ENCODE measurements around the gene TANK. TPM values are rescaled to one million over a fixed set of nuclear protein-coding genes. Genes with fewer than 3 reads are reported as not detected.

Gene TANK
- total and polyA plus RNA-seq, 8 donors, result 53.7 to 80.3 (median 70.2) TPM

GRCh38 chr2:161170958-161171932, 11.0 kb downstream of the TANK start:
- peak overlapping the region in 1 of 2 donors; percentile 51 for H3K27ac ChIP-seq
- intact Hi-C loops (cut with DNase I), result no loop called here
- H3K4me3 ChIP-seq, result no peak overlapping the region
- H3K36me3 ChIP-seq, result peaks cover 0 to 6% of the 10 kb centered on the region in 2 donors
- no peak for DNase-seq
- TF ChIP-seq CTCF (IDR thresholded peaks at IDR 0.05), result no peak
- no peaks in the 10 kb centered on the region for H3K27me3 ChIP-seq
- ATAC-seq, result peak; percentile 31
- H3K4me1 ChIP-seq, result peaks cover 3 to 82% of the 10 kb centered on the region in 2 donors
- no peaks in the 10 kb centered on the region for H3K9me3 ChIP-seq

- DNase-seq (no peak), ATAC-seq (no peak)
- intact Hi-C loops (cut with DNase I), result no loop called here
- peaks cover 0 to 17% of the 10 kb centered on the region in 2 donors for H3K36me3 ChIP-seq
- H3K4me1 ChIP-seq, result peaks cover 0 to 69% of the 10 kb centered on the region in 2 donors
- no peaks in the 10 kb centered on the region for H3K27me3 ChIP-seq
- H3K4me3 ChIP-seq, result no peak overlapping the region
- H3K9me3 ChIP-seq, result no peaks in the 10 kb centered on the region
- H3K27ac ChIP-seq, result no peak overlapping the region
- TF ChIP-seq CTCF (IDR thresholded peaks at IDR 0.05), result no peak
Observed at GRCh38 chr2:161172901-161173540, 12.8 kb downstream of the TANK start.

GRCh38 chr2:161173541-161174194, 13.4 kb downstream of the TANK start:
- intact Hi-C loops (cut with DNase I), result no loop called here
- H3K27ac ChIP-seq, result no peak overlapping the region
- peaks cover 0 to 17% of the 10 kb centered on the region in 2 donors for H3K36me3 ChIP-seq
- no peak for DNase-seq
- peaks cover 0 to 64% of the 10 kb centered on the region in 2 donors for H3K4me1 ChIP-seq
- no peak for ATAC-seq
- no peak overlapping the region for H3K4me3 ChIP-seq
- H3K9me3 ChIP-seq, result no peaks in the 10 kb centered on the region
- TF ChIP-seq CTCF (IDR thresholded peaks at IDR 0.05), result no peak
- H3K27me3 ChIP-seq, result no peaks in the 10 kb centered on the region

- no peak overlapping the region for H3K27ac ChIP-seq
Observed at GRCh38 chr2:161177969-161178368, 17.7 kb downstream of the TANK start.

More at GRCh38 chr2:161177969-161178368, 17.7 kb downstream of the TANK start:
- H3K9me3 ChIP-seq, result no peaks in the 10 kb centered on the region
- H3K4me1 ChIP-seq, result peaks cover 0 to 25% of the 10 kb centered on the region in 2 donors
- H3K4me3 ChIP-seq, result no peak overlapping the region
- ATAC-seq (no peak), DNase-seq (no peak)
- intact Hi-C loops (cut with DNase I), result no loop called here
- TF ChIP-seq CTCF (IDR thresholded peaks at IDR 0.05), result no peak
- H3K27me3 ChIP-seq, result no peaks in the 10 kb centered on the region
- peaks cover 0 to 54% of the 10 kb centered on the region in 2 donors for H3K36me3 ChIP-seq

Data from left lung (tissue), 10 donors.